Ovary (tissue), 9 donors: ENCODE measurements around the gene DNMT1. TPM values are rescaled to one million over a fixed set of nuclear protein-coding genes. Genes with fewer than 3 reads are reported as not detected.
A peak's percentile ranks its signal among the peaks of the same experiment; 100 is the strongest.

Experiments
- DNase-seq, 5 donors: peaks; one replicate each; pipeline ENCODE4 v3.0.0-alpha.2; 2019 to 2020
- H3K27ac ChIP-seq, 2 donors: fragments of 200-600 bp; one replicate each; pipeline versions ENCODE4 v1.5.1 to v1.8.0; 2019 to 2022
- H3K27me3 ChIP-seq: fragments of 200-600 bp; one replicate; pipeline ENCODE4 v1.8.0; 2022
- H3K36me3 ChIP-seq: fragments of 200-600 bp; sonication (generic); one replicate; pipeline ENCODE4 v1.5.1; 2019
- H3K4me1 ChIP-seq: one replicate; pipeline ENCODE4 v1.8.1; 2013; ENCODE audit warnings: mild to moderate bottlenecking, moderate library complexity; ENCODE audit not compliant: insufficient read depth
- H3K4me3 ChIP-seq: fragments of 200-600 bp; sonication (generic); one replicate; pipeline ENCODE4 v1.5.1; 2017
- H3K9me3 ChIP-seq, 2 donors: fragments of 200-600 bp in 1 of 2; sonication (generic) in 1 of 2; one replicate each; pipeline versions ENCODE4 v1.5.1 to v1.8.1; 2013 to 2019; ENCODE audit warnings: mild to moderate bottlenecking in 1 of 2, moderate library complexity in 1 of 2
- CTCF ChIP-seq, 3 donors: fragments of 450-650 bp in 2 of 3; fragments of 200-600 bp in 1 of 3; IDR thresholded peaks; one replicate each; pipeline versions ENCODE4 v1.5.1 to v1.8.0; 2016 to 2022; ENCODE audit warnings: antibody characterized with exemption in 3 of 3, mild to moderate bottlenecking in 1 of 3
- EP300 ChIP-seq: sonication (generic); formaldehyde crosslinking; IDR thresholded peaks from one replicate; pipeline ENCODE4 v1.6.1; 2017; ENCODE audit warnings: antibody characterized with exemption
- POLR2A ChIP-seq: fragments of 450-650 bp; IDR thresholded peaks from one replicate; pipeline ENCODE4 v1.6.1; 2017; ENCODE audit warnings: antibody characterized with exemption, mild to moderate bottlenecking, moderate library complexity
- WGBS, 3 donors: extraction: QIAGEN DNeasy Blood & Tissue Kit in 1 of 3; methylation state at CpG; one replicate each; pipeline versions ENCODE4 v1.1.5 to v1.1.7; 2013 to 2017; 5-methylcytosine and 5-hydroxymethylcytosine counted together
- intact Hi-C, 4 donors: fragments of 100-400 bp; cut with DNase I; formaldehyde crosslinking; loops; one replicate each; pipeline versions ENCODE4 v1.11.0 to v1.15.1; 2022 to 2023
- polyA plus RNA-seq, 2 donors: library from polyadenylated mRNA; stranded (reverse); fragments of 200-250 nt in 1 of 2; fragments of 350-450 nt in 1 of 2; fragmentation: Illumina TruSeq in 1 of 2; extraction: RNeasy Lipid Tissue Mini Kit (QIAGEN cat#74804) in 1 of 2; gene quantifications; one replicate each; pipeline ENCODE4 v1.2.3, GENCODE V29; 2013 to 2014
- total RNA-seq, 7 donors: library from RNA; depleted of rRNA in 2 of 7; stranded (reverse); fragments of >200 nt in 2 of 7; fragmentation: NEBNext Ultra II Directional in 3 of 7; extraction: Animal tissue kit (Norgen Biotek cat#: 25700) in 3 of 7; gene quantifications; one replicate each; pipeline versions ENCODE4 v1.1.0 to v1.2.4, GENCODE V29; 2016 to 2023
- donor health status: DM: no; HTN: no; CAD: no; lungs with moderate emphysema.
- donor health status: DM: no; HTN: no; CAD: no.
- donor health status: Bipolar disorder and iron deficiency.
- donor health status: DM: yes; HTN: yes; CAD: no.
- donor health status: DM: no; HTN: no; CAD: no.
- donor health status: DM: yes; HTN: yes; CAD: no.

DNMT1 gene
- total and polyA plus RNA-seq, 9 donors = 19.8 to 74.2 (median 41.8) TPM

GRCh38 chr19:10132905-10133304 lies 61.8 kb downstream of the DNMT1 start:
- Histone ChIP-seq H3K36me3 (peaks cover 2% of the 10 kb centered on the region), H3K27me3 (no peaks in the 10 kb centered on the region), H3K9me3 (no peaks in the 10 kb centered on the region), H3K4me1 (no peaks in the 10 kb centered on the region), H3K27ac (no peak overlapping the region), H3K4me3 (no peak overlapping the region)
- intact Hi-C loops = no loop called here
- no peak for DNase-seq
- 87 to 93% (median 88%) methylated on average over 7 of the region's 7 CpGs for WGBS, 3 donors
- TF ChIP-seq EP300 = no peak

GRCh38 chr19:10126213-10126639 lies 68.5 kb downstream of the DNMT1 start:
- DNase-seq = no peak
- Histone ChIP-seq H3K4me1 (no peaks in the 10 kb centered on the region), H3K4me3 (no peak overlapping the region), H3K27ac (no peak overlapping the region), H3K27me3 (no peaks in the 10 kb centered on the region), H3K36me3 (no peaks in the 10 kb centered on the region), H3K9me3 (no peaks in the 10 kb centered on the region)
- intact Hi-C loops = no loop called here
- WGBS, 3 donors = 86 to 94% (median 93%) methylated on average over 4 of the region's 4 CpGs
- TF ChIP-seq EP300 (no peak), CTCF (IDR thresholded peaks at IDR 0.05) (no peak), POLR2A (no peak)

- Histone ChIP-seq H3K27me3 (no peaks in the 10 kb centered on the region), H3K4me1 (no peaks in the 10 kb centered on the region), H3K27ac (no peak overlapping the region), H3K4me3 (no peak overlapping the region), H3K9me3 (no peaks in the 10 kb centered on the region), H3K36me3 (no peaks in the 10 kb centered on the region)
- intact Hi-C loops = no loop called here
- DNase-seq = no peak
- TF ChIP-seq POLR2A (no peak), CTCF (IDR thresholded peaks at IDR 0.05) (no peak), EP300 (no peak)
- 93 to 97% (median 97%) methylated on average over 7 of the region's 7 CpGs for WGBS, 3 donors
Observed at GRCh38 chr19:10124429-10124828, 70.3 kb downstream of the DNMT1 start.

- intact Hi-C loops = no loop called here
- DNase-seq = peak in 1 of 5 donors; percentile 49
- Histone ChIP-seq H3K4me1 (peaks cover 5% of the 10 kb centered on the region), H3K27ac (peak overlapping the region; percentile 6 to 20), H3K27me3 (no peaks in the 10 kb centered on the region), H3K9me3 (no peaks in the 10 kb centered on the region), H3K36me3 (no peaks in the 10 kb centered on the region), H3K4me3 (no peak overlapping the region)
- 12 to 26% (median 21%) methylated on average over 6 of the region's 6 CpGs for WGBS, 3 donors
- TF ChIP-seq EP300 (no peak), CTCF (IDR thresholded peaks at IDR 0.05) (no peak), POLR2A (no peak)
Observed at GRCh38 chr19:10122045-10122444, 72.7 kb downstream of the DNMT1 start.

- no peaks in the 10 kb centered on the region for H3K9me3 ChIP-seq
- no peaks in the 10 kb centered on the region for H3K27me3 ChIP-seq
- no peak overlapping the region for H3K4me3 ChIP-seq
- H3K36me3 ChIP-seq = no peaks in the 10 kb centered on the region
- H3K27ac ChIP-seq = peak overlapping the region in 1 of 2 donors; percentile 20
- no peak for TF ChIP-seq CTCF (IDR thresholded peaks at IDR 0.05)
- TF ChIP-seq EP300 = no peak
- peak in 1 of 5 donors; percentile 39 for DNase-seq
- peaks cover 5% of the 10 kb centered on the region for H3K4me1 ChIP-seq
- WGBS, 3 donors = 41 to 53% (median 52%) methylated on average over 9 of the region's 9 CpGs
- intact Hi-C loops = no loop called here
Observed at GRCh38 chr19:10120538-10121189, 74.1 kb downstream of the DNMT1 start.
